ENCODE data around the gene HOGA1. TPM values are rescaled to one million over a fixed set of nuclear protein-coding genes. Genes with fewer than 3 reads are reported as not detected.
A peak's percentile ranks its signal among the peaks of the same experiment; 100 is the strongest.

Gene HOGA1
- total and polyA plus RNA-seq, 5 experiments from 2014 or later: not detected

DNA sequence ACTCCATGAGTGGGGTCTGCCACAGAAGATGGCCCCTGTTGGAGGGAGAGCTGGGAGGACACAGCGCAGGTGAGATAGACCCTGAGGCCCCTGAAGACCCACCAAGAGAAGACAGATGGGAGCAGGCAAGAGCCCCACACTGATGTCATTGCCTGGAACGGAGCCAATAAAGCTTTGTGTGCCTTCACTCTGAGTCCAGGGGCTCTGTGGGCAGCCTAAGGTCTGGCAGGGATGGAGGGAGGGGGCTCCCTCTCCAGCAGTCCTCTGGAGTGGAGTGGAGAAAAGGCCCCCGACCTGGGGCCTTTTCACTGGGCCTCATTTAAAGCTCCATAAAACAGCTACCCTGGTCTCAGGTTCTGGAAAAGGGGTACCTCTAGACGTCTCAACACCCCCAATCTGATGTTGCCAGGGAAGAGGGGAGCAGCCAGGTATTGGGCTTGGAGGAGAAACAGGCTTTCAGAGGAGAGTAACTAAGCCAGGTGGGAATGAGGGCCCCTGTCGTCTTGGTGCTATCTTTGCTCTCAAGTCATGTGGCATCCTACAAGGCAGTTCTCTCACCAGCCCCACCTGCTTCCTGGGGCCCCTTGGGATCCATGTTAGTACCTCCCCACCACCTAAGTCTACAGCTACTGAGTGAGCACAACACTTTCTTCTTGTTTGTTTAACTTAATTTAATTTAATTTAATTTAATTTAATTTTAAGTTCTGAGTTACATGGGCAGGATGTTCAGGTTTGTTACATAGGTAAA is 6.7 kb downstream of the HOGA1 start:
- H3K4me3 Mint-ChIP-seq: peak overlapping the region in 1 of 10 donors; percentile 26
- no peaks in the 10 kb centered on the region for H3K27me3 Mint-ChIP-seq
- ATAC-seq: no peak
- H3K9me3 Mint-ChIP-seq: no peaks in the 10 kb centered on the region
- peaks cover 0 to 6% (median 0%) of the 10 kb centered on the region in 4 donors for H3K4me1 Mint-ChIP-seq
- no peak overlapping the region for H3K27ac Mint-ChIP-seq
- DNase-seq: no peak
- no peaks in the 10 kb centered on the region for H3K36me3 Mint-ChIP-seq
- POLR2A ChIA-PET: no interaction called here

DNA sequence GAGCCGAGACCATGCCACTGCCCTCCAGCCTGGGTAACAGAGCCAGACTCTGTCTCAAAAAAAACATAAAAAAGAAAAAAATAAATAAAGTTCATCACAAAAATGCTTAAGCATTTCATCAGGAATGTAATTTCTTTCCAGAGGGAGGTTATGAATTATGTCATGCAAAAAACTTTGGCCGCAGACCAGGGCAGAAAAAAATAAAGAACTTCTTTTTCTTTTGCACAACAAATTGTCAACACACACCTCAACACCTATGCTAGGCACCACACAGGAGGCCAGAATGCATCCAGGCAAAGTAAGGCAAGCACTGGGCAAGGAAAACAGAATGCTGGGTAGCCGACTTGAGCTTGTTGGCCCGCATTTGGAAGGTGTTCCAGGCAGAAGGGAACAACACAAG is 9.2 kb downstream of the HOGA1 start:
- no peak for ATAC-seq
- POLR2A ChIA-PET: no interaction called here

DNA sequence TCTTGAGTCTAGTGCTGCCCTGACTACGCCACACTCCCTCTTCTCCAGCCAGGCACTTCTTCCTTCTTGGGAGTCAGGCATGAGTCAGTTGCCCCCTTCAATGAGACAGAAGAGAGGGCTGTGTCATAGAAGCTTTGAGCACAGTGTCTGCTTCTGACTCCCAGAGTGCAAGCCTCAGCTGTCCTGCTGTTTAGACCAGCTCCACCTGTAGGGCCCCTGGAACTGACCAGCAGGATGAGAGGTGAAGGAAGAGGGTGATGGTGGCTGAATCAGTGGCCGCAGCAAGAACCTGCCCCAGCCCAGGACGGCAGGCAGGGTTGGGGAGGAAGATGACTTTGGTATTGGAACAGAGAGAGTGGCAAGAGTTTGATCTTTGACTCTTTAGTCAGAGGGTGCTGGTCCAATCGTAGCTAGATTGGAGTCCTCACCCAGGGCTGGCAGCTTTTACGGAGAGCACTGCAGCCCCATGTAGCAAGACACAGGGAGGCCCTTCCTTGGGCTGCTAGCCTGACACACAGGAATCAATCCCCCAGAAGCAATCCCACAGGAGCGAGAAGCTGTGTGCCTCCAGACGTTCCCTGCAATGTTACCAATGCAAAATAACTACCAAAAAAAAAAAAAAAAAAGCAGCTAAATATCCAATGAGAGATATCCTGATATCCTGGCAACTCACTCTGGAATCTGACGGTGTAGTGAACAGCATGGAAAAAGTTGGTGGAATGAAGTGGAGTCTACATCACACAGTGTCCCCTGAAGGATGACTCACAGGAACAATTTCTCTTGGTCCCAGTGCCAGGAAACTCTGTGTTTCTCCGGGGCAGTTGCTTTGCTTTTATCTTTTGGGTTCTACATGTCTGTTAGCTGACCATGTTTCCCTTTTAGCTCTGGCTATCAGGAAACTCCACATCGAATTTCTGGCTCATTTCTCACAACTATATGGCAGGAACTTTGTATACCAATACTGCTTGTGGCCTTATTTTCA is 12.2 kb downstream of the HOGA1 start:
- DNase-seq: no peak
- no peak overlapping the region for H3K4me3 Mint-ChIP-seq
- peaks cover 0 to 2% (median 0%) of the 10 kb centered on the region in 4 donors for H3K4me1 Mint-ChIP-seq
- no peaks in the 10 kb centered on the region for H3K27me3 Mint-ChIP-seq
- H3K27ac Mint-ChIP-seq: peak overlapping the region in 3 of 10 donors; percentile 1 to 20 (median 17)
- no peak for ATAC-seq
- H3K36me3 Mint-ChIP-seq: no peaks in the 10 kb centered on the region
- no peaks in the 10 kb centered on the region for H3K9me3 Mint-ChIP-seq
- POLR2A ChIA-PET: interaction anchor here (0.6 to 0.7 kb wide), 2 partner anchors 11 to 204 kb away, joined by 4 to 5 read pairs; no protein-coding TSS in a partner anchor

More for the DNA sequence above, 9.2 kb downstream of the HOGA1 start:
- Mint-ChIP-seq H3K27ac (no peak overlapping the region), H3K36me3 (no peaks in the 10 kb centered on the region), H3K4me3 (no peak overlapping the region), H3K27me3 (no peaks in the 10 kb centered on the region), H3K4me1 (peaks cover 0 to 6% (median 0%) of the 10 kb centered on the region in 4 donors), H3K9me3 (no peaks in the 10 kb centered on the region)
- DNase-seq: no peak

DNA sequence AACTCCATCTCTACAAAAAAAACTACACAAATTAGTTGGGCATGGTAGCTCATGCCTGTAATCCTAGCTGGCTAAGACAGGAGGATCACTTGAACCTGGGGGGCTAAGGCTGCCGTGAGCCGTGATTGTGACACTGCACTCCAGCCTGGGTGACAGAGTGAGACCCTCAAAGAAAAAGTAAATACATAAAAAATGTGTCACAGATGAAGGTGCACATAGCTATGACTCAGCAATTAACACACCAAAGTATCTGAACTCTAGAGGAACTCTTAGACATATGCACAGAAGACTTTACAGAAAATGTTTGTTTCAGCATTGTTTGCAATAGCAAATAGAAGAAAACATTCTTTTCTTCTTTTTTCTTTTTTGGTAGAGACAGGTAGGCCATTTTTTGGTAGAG is 13.6 kb downstream of the HOGA1 start:
- H3K4me1 Mint-ChIP-seq: no peaks in the 10 kb centered on the region
- no peak for ATAC-seq
- no peak for DNase-seq
- H3K9me3 Mint-ChIP-seq: no peaks in the 10 kb centered on the region
- H3K4me3 Mint-ChIP-seq: no peak overlapping the region
- no peaks in the 10 kb centered on the region for H3K36me3 Mint-ChIP-seq
- H3K27me3 Mint-ChIP-seq: no peaks in the 10 kb centered on the region
- H3K27ac Mint-ChIP-seq: peak overlapping the region in 1 of 10 donors; percentile 8
- POLR2A ChIA-PET: no interaction called here

DNA sequence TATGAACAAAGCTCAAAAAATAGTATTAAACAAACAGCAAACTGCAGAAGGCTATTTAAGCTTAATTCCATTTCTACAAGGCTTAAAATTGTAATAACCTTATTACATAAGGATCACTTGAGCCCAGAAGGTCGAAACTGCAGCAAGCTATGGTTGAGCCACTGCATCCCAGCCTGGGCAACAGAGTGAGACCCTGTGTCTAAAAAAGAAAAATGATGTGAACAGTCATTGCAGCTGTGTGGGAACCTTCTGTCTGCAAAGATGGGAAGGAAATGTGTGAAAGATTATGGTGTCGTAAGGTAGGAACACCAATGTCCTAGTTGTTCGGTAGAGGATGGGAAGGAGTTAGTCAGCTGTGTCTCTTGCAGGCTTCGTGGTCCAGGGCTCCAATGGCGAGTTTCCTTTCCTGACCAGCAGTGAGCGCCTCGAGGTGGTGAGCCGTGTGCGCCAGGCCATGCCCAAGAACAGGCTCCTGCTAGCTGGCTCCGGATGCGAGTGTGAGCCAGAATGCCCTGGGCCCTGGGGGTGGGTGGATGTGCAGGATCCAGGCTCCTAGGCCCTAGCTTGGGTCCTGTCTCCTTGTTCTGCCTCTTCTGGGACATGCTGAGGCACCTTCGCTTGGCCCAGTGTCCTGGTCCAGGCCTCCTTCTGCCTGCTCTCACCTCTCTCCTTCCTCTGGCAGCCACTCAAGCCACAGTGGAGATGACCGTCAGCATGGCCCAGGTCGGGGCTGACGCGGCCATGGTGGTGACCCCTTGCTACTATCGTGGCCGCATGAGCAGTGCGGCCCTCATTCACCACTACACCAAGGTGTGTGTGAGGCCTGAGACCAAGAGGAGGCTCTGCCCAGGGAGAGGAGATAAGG is 14.4 kb downstream of the HOGA1 start:
- POLR2A ChIA-PET: no interaction called here

DNA sequence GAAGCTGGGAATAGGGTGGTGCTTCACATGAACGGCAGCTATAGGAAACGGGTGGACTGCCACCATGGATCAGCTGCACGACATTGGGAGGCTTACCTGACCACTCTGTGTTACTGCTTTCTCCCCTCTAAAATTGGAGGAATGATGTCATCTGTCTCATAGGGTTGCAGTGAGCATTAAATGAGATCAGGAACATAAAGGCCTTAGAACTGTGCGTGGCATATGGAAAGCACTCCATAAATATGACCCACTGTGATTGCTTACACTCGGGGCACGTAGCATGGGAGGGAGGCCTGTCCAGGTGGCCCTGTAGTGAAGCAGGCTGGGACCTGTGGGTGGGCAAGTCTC is 15.1 kb downstream of the HOGA1 start:
- no peak for DNase-seq
- POLR2A ChIA-PET: no interaction called here
- Mint-ChIP-seq H3K4me3 (no peak overlapping the region), H3K9me3 (no peaks in the 10 kb centered on the region), H3K4me1 (no peaks in the 10 kb centered on the region), H3K27me3 (no peaks in the 10 kb centered on the region), H3K36me3 (no peaks in the 10 kb centered on the region), H3K27ac (no peak overlapping the region)
- ATAC-seq: no peak

More for the DNA sequence above, 14.4 kb downstream of the HOGA1 start:
- H3K4me3 Mint-ChIP-seq: no peak overlapping the region
- H3K9me3 Mint-ChIP-seq: no peaks in the 10 kb centered on the region
- H3K36me3 Mint-ChIP-seq: no peaks in the 10 kb centered on the region
- no peaks in the 10 kb centered on the region for H3K27me3 Mint-ChIP-seq
- H3K4me1 Mint-ChIP-seq: no peaks in the 10 kb centered on the region
- DNase-seq (no peak), ATAC-seq (no peak)
- H3K27ac Mint-ChIP-seq: peak overlapping the region in 1 of 10 donors; percentile 25

DNA sequence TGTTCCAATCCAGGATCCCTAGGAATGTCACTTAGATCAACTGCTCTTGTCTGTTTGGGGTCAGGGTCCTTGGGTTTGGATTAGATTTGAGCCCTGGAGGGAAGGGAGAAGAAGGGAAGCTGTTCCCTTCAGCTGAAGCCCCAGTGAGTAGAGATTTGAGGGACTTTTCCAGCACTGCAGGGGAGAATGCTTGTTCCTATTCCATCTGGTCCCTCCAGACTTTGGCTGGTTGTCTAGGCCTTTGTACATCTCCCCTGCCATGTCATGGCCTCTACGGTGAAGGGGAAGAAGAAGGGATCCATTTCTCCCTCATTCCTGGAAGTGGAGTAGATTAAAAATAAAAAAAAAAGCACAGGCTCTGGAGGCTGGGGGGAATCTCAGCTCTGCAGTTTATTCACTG is 16.4 kb downstream of the HOGA1 start:
- H3K36me3 Mint-ChIP-seq: no peaks in the 10 kb centered on the region
- no peak overlapping the region for H3K4me3 Mint-ChIP-seq
- no peaks in the 10 kb centered on the region for H3K4me1 Mint-ChIP-seq
- ATAC-seq (no peak), DNase-seq (no peak)
- H3K27me3 Mint-ChIP-seq: no peaks in the 10 kb centered on the region
- POLR2A ChIA-PET: no interaction called here
- H3K9me3 Mint-ChIP-seq: no peaks in the 10 kb centered on the region
- H3K27ac Mint-ChIP-seq: no peak overlapping the region

DNA sequence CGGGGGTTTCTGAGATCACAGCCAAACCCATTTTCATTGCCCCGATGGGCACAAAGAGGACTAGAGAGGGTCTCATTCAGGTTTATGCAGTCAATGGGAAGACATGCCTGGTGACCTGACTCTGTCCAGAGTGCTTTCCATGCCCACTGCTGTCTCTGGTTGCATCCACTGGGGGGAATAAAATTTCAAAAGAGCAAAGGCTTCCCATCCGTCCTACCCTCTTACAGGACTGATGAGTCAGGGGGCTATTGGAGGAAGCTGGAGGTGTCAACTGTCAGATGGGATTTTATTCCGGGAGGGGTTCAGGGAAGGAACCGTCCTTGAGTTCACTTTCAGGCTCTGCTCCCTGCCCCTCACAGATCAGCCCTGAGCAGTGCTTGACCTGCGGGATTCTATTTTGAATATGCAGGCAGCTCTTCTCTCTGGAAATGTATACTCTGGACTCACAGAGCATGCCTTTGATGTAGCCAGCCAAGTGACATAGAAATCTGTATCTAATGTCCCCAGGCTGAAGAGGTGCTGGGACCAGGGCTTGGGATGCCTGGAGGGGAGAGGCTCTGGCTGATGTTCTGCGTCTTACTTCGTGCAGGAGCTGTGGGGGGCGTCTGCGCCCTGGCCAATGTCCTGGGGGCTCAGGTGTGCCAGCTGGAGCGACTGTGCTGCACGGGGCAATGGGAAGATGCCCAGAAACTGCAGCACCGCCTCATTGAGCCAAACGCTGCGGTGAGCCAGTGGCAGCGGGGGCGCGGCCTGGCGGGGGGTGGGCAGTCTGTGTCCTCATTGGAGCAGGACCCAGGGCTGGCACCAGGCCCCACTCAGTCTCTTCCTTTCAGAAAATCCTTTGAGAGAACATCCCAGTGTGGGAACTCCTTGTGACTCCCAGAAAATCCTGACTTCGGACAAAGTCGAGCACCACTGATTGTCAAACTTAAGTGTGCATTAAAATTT is 17.4 kb downstream of the HOGA1 start:
- H3K4me3 Mint-ChIP-seq: no peak overlapping the region
- H3K27ac Mint-ChIP-seq: no peak overlapping the region
- H3K36me3 Mint-ChIP-seq: no peaks in the 10 kb centered on the region
- no peak for DNase-seq
- no peaks in the 10 kb centered on the region for H3K4me1 Mint-ChIP-seq
- POLR2A ChIA-PET: no interaction called here
- no peak for ATAC-seq
- H3K27me3 Mint-ChIP-seq: no peaks in the 10 kb centered on the region
- no peaks in the 10 kb centered on the region for H3K9me3 Mint-ChIP-seq

DNA sequence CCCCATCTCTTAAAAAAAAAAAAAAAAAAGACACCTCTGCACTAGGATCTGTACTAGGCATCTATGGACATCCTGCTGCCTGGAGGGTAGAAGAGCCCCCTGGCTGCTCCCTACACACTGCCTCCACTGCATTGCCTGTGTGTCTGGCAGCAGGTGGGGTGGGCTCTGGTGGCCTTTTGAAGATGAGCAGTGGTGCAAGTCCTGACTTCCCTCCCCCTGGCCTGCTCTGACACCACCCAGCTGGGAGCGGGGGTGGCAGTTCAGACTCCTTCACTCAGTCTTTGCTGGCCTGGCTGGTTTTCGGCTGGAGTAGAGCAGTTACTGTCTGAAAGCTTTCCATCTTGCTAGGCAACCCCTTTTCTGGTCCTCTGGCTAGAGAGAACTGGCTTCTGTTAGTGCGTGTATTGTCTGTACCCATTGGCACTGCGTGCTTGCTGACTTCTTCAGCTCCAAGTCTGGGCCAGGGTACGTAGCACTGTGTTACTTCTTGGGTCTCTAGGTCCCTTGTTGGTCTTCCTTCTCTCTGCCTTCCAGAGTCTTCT is 23.0 kb downstream of the HOGA1 start:
- Mint-ChIP-seq H3K4me3 (no peak overlapping the region), H3K9me3 (no peaks in the 10 kb centered on the region), H3K27ac (peak overlapping the region in 1 of 10 donors; percentile 44), H3K36me3 (no peaks in the 10 kb centered on the region), H3K27me3 (no peaks in the 10 kb centered on the region), H3K4me1 (no peaks in the 10 kb centered on the region)
- DNase-seq: no peak
- POLR2A ChIA-PET: interaction anchor here (0.8 kb wide), 1 partner anchor 10 kb away, joined by 5 read pairs; no protein-coding TSS in a partner anchor
- no peak for ATAC-seq

DNA sequence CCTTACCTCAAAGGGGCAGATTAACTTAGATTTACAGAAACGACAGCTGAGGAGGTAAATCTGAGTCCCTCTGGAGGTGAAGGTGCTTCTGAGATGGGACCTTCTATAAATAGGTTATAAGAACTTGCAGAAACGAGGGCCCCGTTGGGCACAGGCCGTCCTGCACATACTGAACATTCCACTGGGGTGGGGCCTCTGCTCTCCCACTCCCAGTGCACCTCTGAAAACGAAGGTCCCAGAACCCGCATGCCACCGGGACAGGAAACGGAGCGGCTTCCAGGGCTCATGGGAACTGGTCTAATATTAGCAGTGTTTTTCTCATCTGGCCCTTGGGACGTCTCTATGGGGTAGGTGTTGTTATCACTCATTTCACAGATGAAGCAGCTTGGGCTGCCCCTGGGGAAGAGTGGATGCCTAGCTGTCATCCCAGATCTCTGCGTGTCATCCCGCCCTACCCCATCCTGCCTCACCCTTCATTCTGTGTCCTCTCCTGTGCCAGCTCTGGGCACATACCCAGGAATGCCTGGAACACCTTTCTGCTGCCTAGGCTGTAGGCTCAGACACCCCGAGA is 24.9 kb downstream of the HOGA1 start:
- H3K36me3 Mint-ChIP-seq: no peaks in the 10 kb centered on the region
- ATAC-seq (no peak), DNase-seq (no peak)
- POLR2A ChIA-PET: interaction anchor here (0.6 kb wide), 1 partner anchor 11 kb away, joined by 8 read pairs; no protein-coding TSS in a partner anchor
- H3K9me3 Mint-ChIP-seq: no peaks in the 10 kb centered on the region
- H3K4me3 Mint-ChIP-seq: no peak overlapping the region
- no peaks in the 10 kb centered on the region for H3K27me3 Mint-ChIP-seq
- no peak overlapping the region for H3K27ac Mint-ChIP-seq
- H3K4me1 Mint-ChIP-seq: no peaks in the 10 kb centered on the region

DNA sequence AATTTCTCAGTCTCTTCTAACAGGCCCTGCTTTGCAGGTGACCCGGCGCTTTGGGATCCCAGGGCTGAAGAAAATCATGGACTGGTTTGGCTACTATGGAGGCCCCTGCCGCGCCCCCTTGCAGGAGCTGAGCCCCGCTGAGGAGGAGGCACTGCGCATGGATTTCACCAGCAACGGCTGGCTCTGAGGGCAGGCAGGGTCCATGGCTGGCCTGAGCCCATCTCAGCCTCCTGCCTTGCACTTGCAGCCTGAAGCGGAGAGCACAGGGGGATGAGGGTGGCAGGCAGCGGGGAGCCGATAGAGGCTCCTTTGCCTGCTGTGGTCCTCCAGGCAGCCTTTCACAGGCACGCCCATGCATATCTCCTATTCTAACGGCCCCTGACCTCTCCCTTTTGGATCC is 27.3 kb downstream of the HOGA1 start:
- POLR2A ChIA-PET: no interaction called here
- Mint-ChIP-seq H3K4me1 (no peaks in the 10 kb centered on the region), H3K27me3 (no peaks in the 10 kb centered on the region), H3K4me3 (no peak overlapping the region), H3K9me3 (no peaks in the 10 kb centered on the region), H3K36me3 (no peaks in the 10 kb centered on the region), H3K27ac (no peak overlapping the region)
- ATAC-seq (no peak), DNase-seq (no peak)
